ENCODE measurements around the gene ZC3H4.
A peak's percentile ranks its signal among the peaks of the same experiment; 100 is the strongest.

ZC3H4 gene

GRCh38 chr19:47018923-47019322 is 94.7 kb downstream of the ZC3H4 start:
- peak in 1 of 3 donors; percentile 18 for DNase-seq
